Natural killer cell treated with Interleukin-12 subunit alpha and Interleukin-12 subunit beta and Interleukin-15 and Interleukin-18, amount 100 ng/mL, for 72 hours (primary cell): Measurements from ENCODE around the gene AFF3. TPM values are rescaled to one million over a fixed set of nuclear protein-coding genes. Genes with fewer than 3 reads are reported as not detected.

Experiments
- ATAC-seq, 2 donors: fragments of 150-1000 bp; cut with Tn5 transposase in 1 of 2; sonication (Bioruptor Pico), chemical (Tn5 transposase) in 1 of 2; 2 replicates each; pipeline ENCODE4 v1.10.0; 2021
- DNase-seq: peaks from one replicate; pipeline ENCODE4 v3.0.0; 2022; ENCODE audit warnings: low spot score
- H3K27ac Mint-ChIP-seq, 2 donors: 1 replicate in 1 of 2; 2 replicates in 1 of 2; pipeline ENCODE4 v1.8.0; 2022; ENCODE audit warnings: mixed read lengths in 2 of 2, mild to moderate bottlenecking in 1 of 2, moderate library complexity in 1 of 2
- H3K27me3 Mint-ChIP-seq, 2 donors: 1 replicate in 1 of 2; 2 replicates in 1 of 2; pipeline ENCODE4 v1.8.0; 2022; ENCODE audit warnings: mixed read lengths in 2 of 2
- H3K36me3 Mint-ChIP-seq: one replicate; pipeline ENCODE4 v1.8.0; 2022; ENCODE audit warnings: mixed read lengths
- H3K4me1 Mint-ChIP-seq, 2 donors: 1 replicate in 1 of 2; 2 replicates in 1 of 2; pipeline ENCODE4 v1.8.0; 2022; ENCODE audit warnings: low read depth in 2 of 2, mixed read lengths in 2 of 2, mild to moderate bottlenecking in 1 of 2
- H3K4me3 Mint-ChIP-seq: one replicate; pipeline ENCODE4 v1.8.0; 2022; ENCODE audit warnings: mixed read lengths
- H3K9me3 Mint-ChIP-seq: 2 replicates; pipeline ENCODE4 v1.8.0; 2022; ENCODE audit warnings: mixed read lengths
- total RNA-seq, 2 donors: library from RNA; stranded (reverse); gene quantifications; one replicate each; pipeline ENCODE4 v1.2.3, GENCODE V29; 2022

AFF3 gene
- total RNA-seq, 2 donors from 2014 or later: 1.5 TPM; not detected in 1

DNA sequence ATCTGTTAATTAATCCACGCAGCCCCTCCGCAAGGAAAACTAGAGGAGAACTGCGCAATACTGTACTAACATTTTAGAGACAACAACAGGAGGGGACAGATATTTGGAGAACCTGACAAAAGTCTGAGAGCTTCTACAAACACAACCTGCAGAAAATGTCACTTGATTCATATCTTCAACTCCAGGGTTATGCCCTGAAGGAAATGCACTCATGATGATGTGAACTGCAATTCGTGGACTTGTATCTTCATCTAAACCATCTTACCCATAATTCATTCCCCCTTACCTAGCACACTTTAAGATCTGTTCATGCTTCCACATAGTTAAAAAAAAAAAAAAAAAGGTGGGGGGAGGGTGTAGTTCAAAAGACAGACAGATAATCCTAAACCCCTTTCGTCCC is 75.5 kb downstream of the AFF3 start:
- ATAC-seq (no peak), DNase-seq (no peak)
- peaks cover 0 to 5% of the 10 kb centered on the region in 2 donors for H3K27me3 Mint-ChIP-seq
- no peaks in the 10 kb centered on the region for H3K36me3 Mint-ChIP-seq
- no peak overlapping the region for H3K27ac Mint-ChIP-seq
- no peaks in the 10 kb centered on the region for H3K4me1 Mint-ChIP-seq
- H3K9me3 Mint-ChIP-seq: no peaks in the 10 kb centered on the region
- H3K4me3 Mint-ChIP-seq: no peak overlapping the region

DNA sequence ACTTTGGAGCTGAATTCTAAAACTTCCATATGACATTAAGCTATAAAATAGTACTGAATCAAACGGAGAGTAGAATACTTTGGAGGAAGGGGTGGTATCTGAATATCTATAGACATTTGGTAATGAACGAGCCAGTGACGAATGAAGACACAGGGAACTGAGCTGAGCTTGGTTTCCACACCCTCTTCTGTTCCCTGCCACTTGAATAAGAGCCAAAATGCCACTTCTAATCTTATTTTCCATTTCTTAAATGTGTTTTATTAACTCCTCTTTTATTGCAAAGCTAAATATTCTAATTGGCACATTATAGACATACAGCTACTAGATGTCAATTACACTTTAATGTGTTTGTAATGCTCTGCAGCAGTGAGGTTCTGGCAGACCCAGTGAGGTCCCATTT is 76.1 kb downstream of the AFF3 start:
- Mint-ChIP-seq H3K27me3 (peaks cover 2 to 5% of the 10 kb centered on the region in 2 donors), H3K9me3 (no peaks in the 10 kb centered on the region), H3K4me1 (no peaks in the 10 kb centered on the region), H3K27ac (no peak overlapping the region), H3K4me3 (no peak overlapping the region), H3K36me3 (no peaks in the 10 kb centered on the region)
- ATAC-seq (no peak), DNase-seq (no peak)

DNA sequence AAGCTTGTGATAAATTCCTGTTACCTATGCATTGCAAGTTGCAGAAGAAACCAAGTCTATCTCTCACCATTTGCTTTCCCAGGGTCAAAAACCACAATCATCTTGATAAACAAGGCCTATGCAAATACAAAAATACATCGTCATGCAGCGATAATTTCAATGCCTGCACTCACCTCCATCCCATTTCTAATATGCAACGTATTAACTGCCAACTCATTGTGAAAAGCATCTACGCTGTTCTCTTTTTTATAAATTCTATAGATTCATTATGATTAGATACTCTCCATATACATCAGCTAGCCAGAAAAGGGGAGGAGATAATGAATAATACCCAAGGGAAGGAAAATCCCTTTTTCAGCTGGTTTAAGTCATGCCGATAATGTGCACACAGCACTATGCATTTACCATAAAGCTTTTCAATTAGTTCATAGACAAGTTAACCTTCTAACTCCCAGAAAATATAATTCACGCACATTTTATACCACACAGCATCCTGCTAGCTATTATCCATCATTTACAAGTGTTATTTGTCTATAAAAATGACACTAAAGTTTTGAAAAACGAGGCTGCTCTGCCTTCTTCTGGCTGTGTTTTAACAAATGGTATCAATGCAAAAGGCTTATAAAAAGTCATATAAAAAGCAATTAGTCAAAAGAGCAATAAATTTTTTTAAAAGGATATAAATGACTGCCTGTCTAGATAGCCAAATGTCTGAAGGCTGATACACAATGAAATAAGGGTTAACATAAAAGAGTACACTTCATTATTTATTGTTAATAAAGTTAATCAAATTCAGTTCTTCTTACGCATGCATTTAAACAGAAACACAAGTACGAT is 77.6 kb downstream of the AFF3 start:
- no peak overlapping the region for H3K27ac Mint-ChIP-seq
- peaks cover 0 to 5% of the 10 kb centered on the region in 2 donors for H3K4me1 Mint-ChIP-seq
- DNase-seq (no peak), ATAC-seq (no peak)
- no peak overlapping the region for H3K4me3 Mint-ChIP-seq
- no peaks in the 10 kb centered on the region for H3K36me3 Mint-ChIP-seq
- peaks cover 4 to 5% of the 10 kb centered on the region in 2 donors for H3K27me3 Mint-ChIP-seq
- no peaks in the 10 kb centered on the region for H3K9me3 Mint-ChIP-seq

DNA sequence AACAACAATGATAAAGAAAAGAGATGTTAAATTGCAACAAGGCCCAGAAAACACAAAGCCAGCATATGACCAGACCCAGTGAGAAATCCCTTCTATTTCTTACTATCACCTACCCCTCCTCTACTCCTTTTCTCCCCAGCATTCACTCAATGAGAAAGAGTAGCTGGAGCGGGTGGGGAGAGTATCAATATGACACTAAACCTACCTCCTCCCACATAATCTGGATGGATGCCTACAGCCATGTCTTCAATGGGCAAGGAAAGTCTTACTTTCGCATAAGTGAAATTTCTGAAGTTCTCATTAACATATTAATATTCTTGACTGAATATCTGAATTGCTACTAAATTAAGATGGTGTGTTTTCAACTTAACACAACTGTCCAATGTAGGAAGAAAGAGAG is 78.2 kb downstream of the AFF3 start:
- Mint-ChIP-seq H3K4me3 (no peak overlapping the region), H3K9me3 (no peaks in the 10 kb centered on the region), H3K27me3 (peaks cover 4 to 5% of the 10 kb centered on the region in 2 donors), H3K27ac (no peak overlapping the region), H3K4me1 (peaks cover 0 to 5% of the 10 kb centered on the region in 2 donors), H3K36me3 (no peaks in the 10 kb centered on the region)
- DNase-seq (no peak), ATAC-seq (no peak)

DNA sequence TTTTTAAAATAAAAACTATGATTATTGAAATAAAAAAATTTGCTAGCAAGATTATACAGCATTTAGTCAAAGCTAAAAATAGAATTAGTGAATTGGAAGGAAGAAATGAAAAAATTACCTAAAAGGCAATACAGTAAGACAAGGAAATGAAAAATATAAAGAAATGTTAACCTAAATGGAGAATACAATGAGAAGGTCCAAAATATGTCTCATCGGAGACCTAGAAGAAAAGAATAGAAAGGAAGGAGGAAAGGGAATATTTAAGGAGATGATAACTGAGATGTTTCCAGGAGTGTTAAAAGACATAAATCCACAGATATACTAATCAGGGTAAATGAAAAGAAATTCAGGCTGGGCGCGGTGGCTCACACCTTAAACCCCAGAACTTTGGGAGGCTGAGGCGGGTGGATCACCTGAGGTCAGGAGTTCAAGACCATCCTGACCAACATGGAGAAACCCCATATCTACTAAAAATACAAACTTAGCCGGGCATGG is 78.9 kb downstream of the AFF3 start:
- Mint-ChIP-seq H3K9me3 (no peaks in the 10 kb centered on the region), H3K36me3 (no peaks in the 10 kb centered on the region), H3K27me3 (peaks cover 4 to 5% of the 10 kb centered on the region in 2 donors), H3K4me3 (no peak overlapping the region), H3K4me1 (peaks cover 0 to 5% of the 10 kb centered on the region in 2 donors), H3K27ac (no peak overlapping the region)
- ATAC-seq: no peak
- DNase-seq: no peak

DNA sequence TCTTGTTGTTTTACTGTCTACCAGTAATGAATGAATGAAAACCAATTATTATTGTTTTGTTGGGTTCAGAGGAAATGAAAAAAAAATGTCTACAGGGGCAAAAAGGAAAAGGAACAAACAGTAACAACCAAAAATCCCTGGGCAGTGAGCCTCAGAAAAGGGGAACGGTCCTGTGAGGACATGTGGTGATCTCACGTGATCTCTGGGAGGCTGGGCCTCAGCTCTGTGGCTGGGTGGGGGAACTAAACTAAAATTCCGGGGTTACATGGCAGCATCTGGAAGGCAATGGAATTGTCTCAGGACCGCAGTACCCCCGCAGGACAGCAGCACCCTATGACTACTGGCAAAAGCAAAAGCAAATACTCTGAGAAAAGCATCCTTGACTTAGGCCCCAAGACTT is 80.1 kb downstream of the AFF3 start:
- ATAC-seq: no peak
- Mint-ChIP-seq H3K9me3 (no peaks in the 10 kb centered on the region), H3K4me1 (peaks cover 0 to 5% of the 10 kb centered on the region in 2 donors), H3K4me3 (no peak overlapping the region), H3K27ac (no peak overlapping the region), H3K36me3 (no peaks in the 10 kb centered on the region), H3K27me3 (peaks cover 4 to 5% of the 10 kb centered on the region in 2 donors)
- DNase-seq: no peak

DNA sequence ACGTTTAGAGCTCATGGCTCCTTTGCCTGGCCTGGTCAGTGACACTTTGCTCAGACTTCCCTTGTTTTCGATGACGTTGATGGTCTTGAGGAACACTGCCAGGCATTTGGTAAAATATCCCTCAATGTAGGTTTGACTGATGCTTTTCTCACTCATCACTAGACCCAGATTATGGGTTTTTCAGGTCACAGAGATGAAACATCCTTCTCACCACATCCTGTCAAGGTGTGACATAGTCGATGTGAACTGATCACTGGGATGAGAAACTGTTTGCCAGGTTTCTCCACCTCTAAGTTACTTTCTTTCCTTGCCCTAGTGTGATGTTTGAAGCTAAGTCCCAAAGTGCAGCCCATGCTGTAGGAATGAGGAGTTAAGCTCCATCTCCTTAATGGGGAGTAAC is 81.5 kb downstream of the AFF3 start:
- Mint-ChIP-seq H3K36me3 (no peaks in the 10 kb centered on the region), H3K4me1 (peaks cover 0 to 5% of the 10 kb centered on the region in 2 donors), H3K27ac (no peak overlapping the region), H3K9me3 (no peaks in the 10 kb centered on the region), H3K4me3 (no peak overlapping the region), H3K27me3 (peaks cover 4 to 5% of the 10 kb centered on the region in 2 donors)
- DNase-seq (no peak), ATAC-seq (no peak)

DNA sequence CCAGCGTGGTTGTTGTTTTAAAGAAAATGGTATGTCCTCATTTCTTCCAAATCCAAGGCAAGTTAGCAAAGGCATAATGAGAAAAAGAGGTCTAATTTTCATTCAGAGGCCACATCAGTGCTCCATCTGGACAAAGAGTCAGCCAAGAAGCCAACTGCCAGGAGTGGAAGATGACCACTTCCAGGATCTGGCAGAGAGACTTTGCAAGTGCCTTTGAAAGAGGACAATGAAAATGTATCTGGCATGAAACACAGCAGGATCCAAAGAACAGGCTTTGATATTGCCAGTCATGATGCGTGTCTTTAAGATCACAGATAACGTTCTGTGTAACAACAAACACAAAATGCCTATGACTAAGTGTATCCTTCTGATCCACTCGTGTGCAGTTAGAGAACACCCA is 82.8 kb downstream of the AFF3 start:
- Mint-ChIP-seq H3K36me3 (no peaks in the 10 kb centered on the region), H3K9me3 (no peaks in the 10 kb centered on the region), H3K27ac (no peak overlapping the region), H3K4me3 (no peak overlapping the region), H3K4me1 (peaks cover 0 to 5% of the 10 kb centered on the region in 2 donors), H3K27me3 (peaks cover 4 to 5% of the 10 kb centered on the region in 2 donors)
- no peak for DNase-seq
- no peak for ATAC-seq

DNA sequence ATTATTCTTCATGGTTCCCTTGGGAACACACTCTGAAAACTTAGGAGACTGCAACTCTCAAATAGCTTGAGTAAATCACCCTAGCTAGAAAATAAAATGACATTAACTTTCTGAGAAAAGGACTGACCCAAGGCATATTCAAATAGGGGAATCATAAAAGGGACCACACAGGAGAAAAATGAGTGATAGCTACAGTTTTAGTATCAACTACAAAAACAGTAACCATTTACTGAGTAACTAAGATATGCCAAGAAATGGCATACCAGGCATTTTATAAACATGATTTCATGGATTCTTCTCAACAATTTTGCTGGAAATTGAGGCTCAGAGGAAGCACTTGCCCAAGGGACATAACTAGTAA is 84.5 kb downstream of the AFF3 start:
- peaks cover 0 to 5% of the 10 kb centered on the region in 2 donors for H3K4me1 Mint-ChIP-seq
- no peak for ATAC-seq
- H3K4me3 Mint-ChIP-seq: no peak overlapping the region
- H3K27me3 Mint-ChIP-seq: peaks cover 4 to 5% of the 10 kb centered on the region in 2 donors
- DNase-seq: no peak
- no peak overlapping the region for H3K27ac Mint-ChIP-seq
- H3K36me3 Mint-ChIP-seq: no peaks in the 10 kb centered on the region
- H3K9me3 Mint-ChIP-seq: no peaks in the 10 kb centered on the region

DNA sequence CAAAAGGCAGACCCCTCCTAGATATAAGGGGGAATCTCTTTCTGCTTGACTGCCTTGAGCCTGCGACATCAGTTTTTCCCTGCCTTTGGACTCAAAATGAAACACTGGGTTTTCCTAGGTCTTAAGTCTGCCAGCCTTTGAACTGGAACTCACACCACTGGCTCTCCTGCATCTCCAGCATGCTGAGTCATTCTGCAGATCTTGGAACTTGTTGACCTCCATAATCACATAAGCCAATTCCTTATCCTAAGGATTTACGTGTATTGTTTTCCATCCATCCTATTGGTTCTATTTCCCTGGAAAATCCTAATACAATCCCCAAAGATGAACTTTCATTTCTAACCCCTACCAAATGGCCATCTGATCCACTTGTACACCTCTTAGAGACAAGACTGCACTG is 88.0 kb downstream of the AFF3 start:
- no peak for DNase-seq
- H3K4me1 Mint-ChIP-seq: no peaks in the 10 kb centered on the region
- H3K36me3 Mint-ChIP-seq: no peaks in the 10 kb centered on the region
- H3K27me3 Mint-ChIP-seq: peaks cover 0 to 7% of the 10 kb centered on the region in 2 donors
- H3K27ac Mint-ChIP-seq: no peak overlapping the region
- ATAC-seq: no peak
- H3K9me3 Mint-ChIP-seq: no peaks in the 10 kb centered on the region
- H3K4me3 Mint-ChIP-seq: no peak overlapping the region

DNA sequence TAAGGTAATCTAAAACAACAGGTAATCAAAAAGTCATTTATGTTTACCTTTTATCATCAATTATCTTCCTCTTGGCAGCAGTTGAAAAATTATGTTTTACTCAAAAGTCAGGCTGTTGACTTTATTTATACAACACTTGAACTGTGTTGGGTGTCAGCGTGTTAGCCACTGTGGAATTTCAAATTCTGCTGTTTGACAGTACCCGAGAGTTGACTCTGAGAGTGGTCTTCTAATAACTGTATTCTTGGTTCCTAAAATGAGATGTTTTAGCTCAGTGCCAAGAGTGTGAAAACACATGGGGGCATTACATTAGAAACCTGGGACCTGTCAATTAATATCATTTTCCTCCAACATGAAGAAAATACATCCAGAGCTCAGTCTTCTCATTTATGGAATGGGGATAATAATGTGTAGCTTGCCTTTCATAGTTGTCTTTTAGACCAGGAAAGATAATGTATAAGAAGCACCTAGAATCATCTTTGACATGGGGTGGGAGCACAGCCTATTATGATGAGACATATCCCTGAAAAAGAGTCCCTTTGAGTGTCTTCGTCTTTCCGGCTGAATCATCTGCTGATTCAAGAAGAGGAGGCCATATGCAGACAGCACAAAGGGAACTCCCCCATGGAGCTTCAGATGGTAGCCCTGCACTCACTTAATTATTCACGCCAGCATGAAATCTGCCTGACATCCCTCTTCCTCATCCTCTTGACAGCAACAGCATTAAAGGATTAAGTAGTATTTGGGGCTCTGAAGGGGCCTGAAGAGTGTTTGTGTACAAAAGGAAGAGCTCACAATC is 89.1 kb downstream of the AFF3 start:
- no peaks in the 10 kb centered on the region for H3K9me3 Mint-ChIP-seq
- DNase-seq: no peak
- no peak overlapping the region for H3K4me3 Mint-ChIP-seq
- no peak for ATAC-seq
- no peaks in the 10 kb centered on the region for H3K4me1 Mint-ChIP-seq
- no peak overlapping the region for H3K27ac Mint-ChIP-seq
- H3K36me3 Mint-ChIP-seq: no peaks in the 10 kb centered on the region
- peaks cover 0 to 7% of the 10 kb centered on the region in 2 donors for H3K27me3 Mint-ChIP-seq

DNA sequence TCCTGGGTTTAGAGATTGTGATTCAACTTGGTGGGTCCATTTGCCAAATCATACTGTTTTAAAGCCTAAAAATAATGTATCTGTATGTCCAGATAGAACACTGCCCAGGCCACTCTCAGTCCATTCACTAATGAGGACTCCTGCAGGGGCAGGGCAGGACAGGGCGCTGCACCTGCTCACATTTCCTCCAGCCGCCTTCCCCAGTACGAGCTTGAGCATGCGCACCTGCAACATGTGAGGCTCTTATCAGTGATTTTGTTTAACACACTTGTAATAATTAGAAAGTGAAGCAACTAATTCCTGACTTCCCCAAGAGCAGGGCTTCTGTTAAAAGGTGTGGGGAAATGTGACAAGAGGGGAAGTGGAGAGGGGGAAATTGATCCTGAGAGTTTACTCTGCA is 89.7 kb downstream of the AFF3 start:
- H3K27me3 Mint-ChIP-seq: peaks cover 0 to 7% of the 10 kb centered on the region in 2 donors
- H3K4me3 Mint-ChIP-seq: no peak overlapping the region
- ATAC-seq (no peak), DNase-seq (no peak)
- no peaks in the 10 kb centered on the region for H3K4me1 Mint-ChIP-seq
- no peaks in the 10 kb centered on the region for H3K36me3 Mint-ChIP-seq
- no peaks in the 10 kb centered on the region for H3K9me3 Mint-ChIP-seq
- no peak overlapping the region for H3K27ac Mint-ChIP-seq

DNA sequence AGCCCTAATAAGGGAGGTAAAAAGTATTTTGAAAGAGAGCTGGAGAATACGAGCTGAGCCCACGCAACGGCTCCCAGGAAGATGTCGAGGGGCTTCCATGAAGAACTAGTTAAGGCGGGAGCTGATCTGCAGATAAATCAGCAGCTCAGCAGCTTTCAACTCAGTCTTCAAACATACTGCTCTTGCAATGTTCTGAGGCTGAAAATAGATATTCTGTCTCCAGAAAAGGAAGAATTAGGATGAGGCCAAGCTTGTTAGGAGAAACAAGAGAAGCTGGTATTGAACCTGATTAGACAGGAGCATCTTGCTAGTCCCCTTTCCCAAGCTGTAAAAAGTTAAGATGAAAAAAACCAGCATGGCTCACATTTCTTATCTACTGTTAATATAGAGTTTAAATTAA is 91.1 kb downstream of the AFF3 start:
- no peak overlapping the region for H3K4me3 Mint-ChIP-seq
- H3K4me1 Mint-ChIP-seq: no peaks in the 10 kb centered on the region
- DNase-seq (no peak), ATAC-seq (no peak)
- H3K27me3 Mint-ChIP-seq: peaks cover 0 to 7% of the 10 kb centered on the region in 2 donors
- no peaks in the 10 kb centered on the region for H3K9me3 Mint-ChIP-seq
- H3K36me3 Mint-ChIP-seq: no peaks in the 10 kb centered on the region
- H3K27ac Mint-ChIP-seq: no peak overlapping the region

DNA sequence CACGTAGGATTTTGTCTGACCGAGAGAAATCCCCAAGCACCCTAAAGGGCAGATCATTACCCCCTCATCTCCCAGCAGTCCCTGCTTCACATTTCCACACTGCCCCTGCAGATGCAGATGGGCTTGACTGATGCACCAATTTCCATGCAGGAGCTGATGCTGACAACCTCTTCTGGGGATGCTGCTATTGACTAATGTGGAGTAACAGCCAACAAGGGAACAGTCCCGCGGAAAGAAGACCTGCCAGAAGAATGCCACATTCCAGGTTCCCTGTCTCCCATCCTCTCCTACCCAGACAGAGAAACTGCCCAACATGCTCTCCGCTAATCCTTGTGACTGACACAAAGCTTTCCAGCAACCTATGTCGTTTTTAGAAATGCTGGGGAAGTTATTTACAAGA is 91.7 kb downstream of the AFF3 start:
- H3K36me3 Mint-ChIP-seq: no peaks in the 10 kb centered on the region
- H3K9me3 Mint-ChIP-seq: no peaks in the 10 kb centered on the region
- no peak overlapping the region for H3K27ac Mint-ChIP-seq
- peaks cover 0 to 7% of the 10 kb centered on the region in 2 donors for H3K27me3 Mint-ChIP-seq
- H3K4me1 Mint-ChIP-seq: no peaks in the 10 kb centered on the region
- no peak overlapping the region for H3K4me3 Mint-ChIP-seq
- DNase-seq: no peak
- no peak for ATAC-seq
